Tibial artery (tissue), 4 donors: ENCODE measurements around the gene EPHB1.

Source experiments
- DNase-seq, 2 donors: peaks; one replicate each; pipeline ENCODE4 v3.0.0-alpha.2; 2019
- H3K27ac ChIP-seq, 2 donors: fragments of 200-600 bp; sonication (generic) in 1 of 2; 1 replicate in 1 of 2; 2 replicates in 1 of 2; pipeline ENCODE4 v1.5.1; 2018 to 2019; ENCODE audit warnings: mild to moderate bottlenecking in 1 of 2
- H3K27me3 ChIP-seq, 2 donors: fragments of 200-600 bp; sonication (generic) in 1 of 2; one replicate each; pipeline versions ENCODE4 v1.5.1 to v1.6.0; 2016 to 2019
- H3K36me3 ChIP-seq, 3 donors: fragments of 200-600 bp; sonication (generic) in 2 of 3; one replicate each; pipeline ENCODE4 v1.5.1; 2016 to 2019; ENCODE audit warnings: mild to moderate bottlenecking in 2 of 3
- H3K4me1 ChIP-seq, 4 donors: fragments of 200-600 bp; sonication (generic) in 2 of 4; 1 replicate in 3 of 4; 2 replicates in 1 of 4; pipeline ENCODE4 v1.5.1; 2016 to 2019
- H3K4me3 ChIP-seq, 2 donors: fragments of 200-600 bp; sonication (generic) in 1 of 2; 1 replicate in 1 of 2; 2 replicates in 1 of 2; pipeline ENCODE4 v1.5.1; 2018 to 2019; ENCODE audit warnings: mild to moderate bottlenecking in 2 of 2
- H3K9me3 ChIP-seq, 3 donors: fragments of 200-600 bp; sonication (generic) in 1 of 3; one replicate each; pipeline ENCODE4 v1.5.1; 2016 to 2019
- intact Hi-C: fragments of 100-400 bp; cut with DNase I; formaldehyde crosslinking; loops from one replicate; pipeline ENCODE4 v1.15.0; 2023; ENCODE audit warnings: low total_unique reads
- TF ChIP-seq, protein P1 (sequence below), 2 experiments: fragments of 200-600 bp in 1 of 2; fragments of 450-650 bp in 1 of 2; IDR thresholded peaks; one replicate each; pipeline ENCODE4 v1.5.1; 2017 to 2019; ENCODE audit warnings: antibody characterized with exemption in 2 of 2, mild to moderate bottlenecking in 1 of 2, moderate library complexity in 1 of 2

Gene EPHB1

DNA sequence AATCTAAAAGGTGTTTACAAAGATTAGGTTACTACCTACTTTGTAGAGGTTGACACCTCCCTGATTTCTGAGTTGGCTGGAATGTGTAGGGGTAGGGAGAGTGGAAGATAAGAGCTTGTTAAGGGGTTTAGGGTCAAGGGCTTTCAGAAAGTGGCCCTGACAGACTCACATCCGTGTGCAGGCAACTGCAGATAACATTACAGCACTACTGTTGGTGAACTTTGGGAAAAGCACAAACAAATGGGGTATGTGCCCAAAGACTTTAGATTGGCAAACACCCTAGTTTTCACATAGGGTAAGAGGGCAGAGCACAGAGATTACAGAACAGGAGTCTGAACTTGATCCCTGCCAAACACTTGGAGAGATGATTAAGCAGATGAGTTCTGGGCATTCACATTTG, 375.7 kb downstream of the EPHB1 start:
- Histone ChIP-seq H3K9me3 (no peaks in the 10 kb centered on the region), H3K27ac (no peak overlapping the region), H3K4me3 (no peak overlapping the region), H3K4me1 (no peaks in the 10 kb centered on the region), H3K36me3 (no peaks in the 10 kb centered on the region), H3K27me3 (no peaks in the 10 kb centered on the region)
- TF ChIP-seq, protein P1, sequence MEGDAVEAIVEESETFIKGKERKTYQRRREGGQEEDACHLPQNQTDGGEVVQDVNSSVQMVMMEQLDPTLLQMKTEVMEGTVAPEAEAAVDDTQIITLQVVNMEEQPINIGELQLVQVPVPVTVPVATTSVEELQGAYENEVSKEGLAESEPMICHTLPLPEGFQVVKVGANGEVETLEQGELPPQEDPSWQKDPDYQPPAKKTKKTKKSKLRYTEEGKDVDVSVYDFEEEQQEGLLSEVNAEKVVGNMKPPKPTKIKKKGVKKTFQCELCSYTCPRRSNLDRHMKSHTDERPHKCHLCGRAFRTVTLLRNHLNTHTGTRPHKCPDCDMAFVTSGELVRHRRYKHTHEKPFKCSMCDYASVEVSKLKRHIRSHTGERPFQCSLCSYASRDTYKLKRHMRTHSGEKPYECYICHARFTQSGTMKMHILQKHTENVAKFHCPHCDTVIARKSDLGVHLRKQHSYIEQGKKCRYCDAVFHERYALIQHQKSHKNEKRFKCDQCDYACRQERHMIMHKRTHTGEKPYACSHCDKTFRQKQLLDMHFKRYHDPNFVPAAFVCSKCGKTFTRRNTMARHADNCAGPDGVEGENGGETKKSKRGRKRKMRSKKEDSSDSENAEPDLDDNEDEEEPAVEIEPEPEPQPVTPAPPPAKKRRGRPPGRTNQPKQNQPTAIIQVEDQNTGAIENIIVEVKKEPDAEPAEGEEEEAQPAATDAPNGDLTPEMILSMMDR (IDR thresholded peaks at IDR 0.05): no peak
- intact Hi-C loops: no loop called here
- DNase-seq: no peak

DNA sequence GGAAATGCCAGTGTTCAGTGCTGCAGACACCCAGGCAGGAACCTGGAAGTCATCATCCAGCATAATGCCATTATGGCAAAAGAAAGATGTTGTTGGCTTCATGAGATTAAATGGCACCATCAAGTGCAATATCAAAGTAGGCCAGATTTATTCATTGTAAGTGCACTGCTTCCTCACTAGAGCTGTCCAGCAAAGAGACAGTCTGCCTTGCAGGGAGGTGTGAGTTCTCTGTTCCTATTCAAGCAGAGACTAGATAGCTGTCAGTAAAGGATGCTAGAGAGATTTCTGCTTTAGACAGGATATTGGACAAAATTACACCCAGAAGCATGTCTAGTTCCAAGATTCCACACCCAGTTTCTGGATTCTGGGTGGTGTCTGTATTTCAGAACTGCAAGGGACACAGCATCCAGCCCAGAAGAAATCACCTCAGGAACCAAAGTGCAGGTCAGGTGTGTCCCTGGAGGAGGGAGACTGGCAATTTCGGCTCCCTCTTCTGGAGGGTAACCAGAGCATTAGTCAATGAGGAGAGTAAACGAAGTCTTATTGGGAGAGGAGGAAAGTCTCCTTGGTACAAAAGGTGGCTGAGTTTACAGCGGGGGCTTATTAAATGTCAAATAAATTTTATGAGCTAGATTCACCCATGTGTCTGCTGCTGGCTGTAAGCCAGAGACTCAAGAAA, 377.3 kb downstream of the EPHB1 start:
- TF ChIP-seq, protein P1 (IDR thresholded peaks at IDR 0.05): no peak
- DNase-seq: no peak
- no peaks in the 10 kb centered on the region for H3K36me3 ChIP-seq
- no peaks in the 10 kb centered on the region for H3K4me1 ChIP-seq
- intact Hi-C loops: no loop called here
- no peak overlapping the region for H3K27ac ChIP-seq
- no peaks in the 10 kb centered on the region for H3K9me3 ChIP-seq
- H3K4me3 ChIP-seq: no peak overlapping the region
- no peaks in the 10 kb centered on the region for H3K27me3 ChIP-seq

DNA sequence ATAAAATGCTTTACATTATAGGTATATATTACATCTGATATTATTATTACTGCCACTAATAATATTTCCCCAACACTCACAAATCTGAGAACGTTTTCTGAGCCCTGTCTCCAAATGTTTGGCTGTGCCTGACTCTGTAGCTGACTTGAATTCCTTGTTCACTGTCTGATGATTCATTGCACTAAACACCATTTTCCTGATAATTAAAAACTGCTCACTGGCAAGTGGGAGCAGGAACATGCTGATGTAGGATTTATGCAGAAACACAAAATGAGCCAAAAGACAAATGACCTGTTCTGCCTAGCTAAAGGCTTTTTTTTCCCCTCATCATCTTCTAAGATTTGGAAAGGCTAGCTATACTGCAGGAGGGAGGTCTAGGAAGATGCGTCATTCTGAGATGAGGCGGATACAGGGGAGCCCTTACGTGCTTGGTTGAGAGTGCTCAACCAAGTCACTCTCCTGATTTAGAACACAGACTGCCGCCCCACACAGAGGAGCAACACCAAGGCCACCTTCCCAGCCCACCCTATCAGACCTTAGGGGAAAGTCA, 380.7 kb downstream of the EPHB1 start:
- intact Hi-C loops: no loop called here
- TF ChIP-seq, protein P1 (IDR thresholded peaks at IDR 0.05): no peak
- no peak overlapping the region for H3K4me3 ChIP-seq

DNA sequence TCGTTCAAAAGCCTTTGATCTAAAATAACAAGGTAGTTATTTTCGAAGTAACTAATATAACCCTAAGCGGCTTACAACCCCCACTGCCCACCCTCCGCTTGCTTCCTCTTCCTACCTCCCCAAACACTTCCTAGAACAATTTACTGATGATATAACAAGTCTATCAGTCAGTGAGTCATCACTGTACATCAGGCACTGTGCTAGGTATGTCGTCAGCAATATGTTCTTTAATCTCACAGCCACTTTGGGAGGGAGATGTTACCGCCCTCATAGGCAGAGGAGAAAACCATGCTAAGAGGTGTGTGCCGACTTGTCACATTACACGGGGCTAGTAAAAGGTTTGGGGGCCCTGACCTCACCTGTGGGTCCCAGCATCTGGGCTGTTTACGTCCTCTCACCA, 381.8 kb downstream of the EPHB1 start:
- no peak overlapping the region for H3K27ac ChIP-seq
- H3K27me3 ChIP-seq: no peaks in the 10 kb centered on the region
- TF ChIP-seq, protein P1 (IDR thresholded peaks at IDR 0.05): no peak
- H3K4me1 ChIP-seq: no peaks in the 10 kb centered on the region
- no peak for DNase-seq
- no peaks in the 10 kb centered on the region for H3K36me3 ChIP-seq
- intact Hi-C loops: no loop called here
- H3K9me3 ChIP-seq: no peaks in the 10 kb centered on the region
- H3K4me3 ChIP-seq: no peak overlapping the region

More for the DNA sequence above, 380.7 kb downstream of the EPHB1 start:
- Histone ChIP-seq H3K4me1 (no peaks in the 10 kb centered on the region), H3K27me3 (no peaks in the 10 kb centered on the region), H3K27ac (no peak overlapping the region), H3K36me3 (no peaks in the 10 kb centered on the region), H3K9me3 (no peaks in the 10 kb centered on the region)
- no peak for DNase-seq

DNA sequence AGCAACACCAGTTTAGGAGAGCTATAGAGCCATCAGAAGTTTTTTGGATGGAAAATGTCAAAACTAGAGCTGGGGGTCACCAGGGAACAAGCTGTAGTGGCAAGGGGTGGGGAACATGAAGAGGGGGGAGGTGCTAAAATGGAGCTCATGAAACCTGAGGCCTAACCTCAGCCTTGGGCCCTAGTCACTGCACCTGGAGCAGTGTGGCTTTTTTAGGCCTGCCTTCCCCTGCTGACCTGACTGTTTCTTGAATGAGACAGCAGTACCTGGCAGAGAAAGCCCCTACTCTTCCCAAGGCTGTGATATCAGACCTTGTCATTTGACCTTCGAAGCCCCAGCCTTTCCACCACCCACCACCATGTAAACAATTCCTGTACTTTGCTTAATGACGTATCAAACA, 383.5 kb downstream of the EPHB1 start:
- no peaks in the 10 kb centered on the region for H3K4me1 ChIP-seq
- no peak for DNase-seq
- H3K27me3 ChIP-seq: no peaks in the 10 kb centered on the region
- H3K9me3 ChIP-seq: no peaks in the 10 kb centered on the region
- intact Hi-C loops: no loop called here
- no peak overlapping the region for H3K27ac ChIP-seq
- TF ChIP-seq, protein P1 (IDR thresholded peaks at IDR 0.05): no peak
- no peaks in the 10 kb centered on the region for H3K36me3 ChIP-seq
- H3K4me3 ChIP-seq: no peak overlapping the region
